Right lobe of liver (tissue), 4 donors: ENCODE data around the gene SVIL.
"Not testable (repeated sequence)": the region's sequence is repeated elsewhere in the genome, so short reads cannot be mapped to it uniquely, and the experiment has no call there.

Experiments used
- POLR2A ChIP-seq: fragments of 450-650 bp; IDR thresholded peaks from one replicate; pipeline ENCODE4 v1.6.1; 2017; ENCODE audit warnings: antibody characterized with exemption, mild to moderate bottlenecking
- TF ChIP-seq, protein P1 (sequence below), 4 donors: fragments of 200-600 bp in 3 of 4; fragments of 450-650 bp in 1 of 4; IDR thresholded peaks; one replicate each; pipeline versions ENCODE4 v1.5.1 to v1.8.0; 2016 to 2022; ENCODE audit warnings: antibody characterized with exemption in 4 of 4, mild to moderate bottlenecking in 2 of 4
- donor health status: DM: no; HTN: no; CAD: no.
- donor health status: DM: no; HTN: no; CAD: no.
- donor health status: DM: no; HTN: yes; CAD: no.

DNA sequence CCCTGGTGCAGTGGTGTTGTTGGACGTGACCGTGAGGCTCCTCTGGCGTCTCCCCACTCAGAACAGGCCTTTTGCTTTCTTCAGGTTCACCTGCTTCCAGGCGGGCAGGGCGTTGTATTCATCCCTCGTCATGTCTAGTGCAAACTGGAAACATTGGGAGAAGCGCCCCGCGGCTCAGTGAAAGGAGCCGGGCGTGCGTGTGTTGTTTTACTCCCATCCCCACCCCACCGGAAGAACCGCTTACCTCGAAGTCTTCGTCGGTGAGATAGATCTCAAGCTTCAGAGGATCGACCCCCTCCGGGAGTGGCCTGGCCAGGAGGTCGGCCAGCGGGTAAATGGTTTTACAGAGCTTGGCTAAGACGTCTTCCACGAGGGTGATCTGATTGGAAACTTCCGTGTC, 176.6 kb downstream of the SVIL start:
- TF ChIP-seq, protein P1, sequence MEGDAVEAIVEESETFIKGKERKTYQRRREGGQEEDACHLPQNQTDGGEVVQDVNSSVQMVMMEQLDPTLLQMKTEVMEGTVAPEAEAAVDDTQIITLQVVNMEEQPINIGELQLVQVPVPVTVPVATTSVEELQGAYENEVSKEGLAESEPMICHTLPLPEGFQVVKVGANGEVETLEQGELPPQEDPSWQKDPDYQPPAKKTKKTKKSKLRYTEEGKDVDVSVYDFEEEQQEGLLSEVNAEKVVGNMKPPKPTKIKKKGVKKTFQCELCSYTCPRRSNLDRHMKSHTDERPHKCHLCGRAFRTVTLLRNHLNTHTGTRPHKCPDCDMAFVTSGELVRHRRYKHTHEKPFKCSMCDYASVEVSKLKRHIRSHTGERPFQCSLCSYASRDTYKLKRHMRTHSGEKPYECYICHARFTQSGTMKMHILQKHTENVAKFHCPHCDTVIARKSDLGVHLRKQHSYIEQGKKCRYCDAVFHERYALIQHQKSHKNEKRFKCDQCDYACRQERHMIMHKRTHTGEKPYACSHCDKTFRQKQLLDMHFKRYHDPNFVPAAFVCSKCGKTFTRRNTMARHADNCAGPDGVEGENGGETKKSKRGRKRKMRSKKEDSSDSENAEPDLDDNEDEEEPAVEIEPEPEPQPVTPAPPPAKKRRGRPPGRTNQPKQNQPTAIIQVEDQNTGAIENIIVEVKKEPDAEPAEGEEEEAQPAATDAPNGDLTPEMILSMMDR (IDR thresholded peaks at IDR 0.05) = not testable (repeated sequence)
- not testable (repeated sequence) for TF ChIP-seq POLR2A
